Neural cell (in vitro differentiated cells): ENCODE data around the gene GPRC5B. TPM values are rescaled to one million over a fixed set of nuclear protein-coding genes. Genes with fewer than 3 reads are reported as not detected.

Experiments used
- H2AFZ ChIP-seq: fragments of 200-600, 300-800 bp; sonication (generic), shearing (Covaris generic); 2 replicates; pipeline ENCODE4 v1.6.0; 2014; ENCODE audit warnings: low read depth, mild to moderate bottlenecking, antibody characterized with exemption, low read length, moderate library complexity
- H3F3A ChIP-seq: fragments of 200-600 bp; shearing (Covaris generic); 2 replicates; pipeline ENCODE4 v1.6.1; 2016; ENCODE audit warnings: mild to moderate bottlenecking, moderate library complexity, mixed read lengths, antibody characterized with exemption, low read length; ENCODE audit not compliant: insufficient read depth, poor library complexity, severe bottlenecking
- H3K27ac ChIP-seq: fragments of 200-600, 300-800 bp; sonication (generic), shearing (Covaris generic); 2 replicates; pipeline ENCODE4 v1.5.1; 2014; ENCODE audit warnings: mild to moderate bottlenecking, low read length, moderate library complexity
- H3K27me3 ChIP-seq: fragments of 300-800, 200-600 bp; sonication (generic), shearing (Covaris generic); 2 replicates; pipeline ENCODE4 v1.6.0; 2014; ENCODE audit warnings: mild to moderate bottlenecking, low read depth, low read length, moderate library complexity; ENCODE audit not compliant: insufficient read depth
- H3K36me3 ChIP-seq: fragments of 300-800, 200-600 bp; sonication (generic), shearing (Covaris generic); 2 replicates; pipeline ENCODE4 v1.5.1; 2014; ENCODE audit warnings: mild to moderate bottlenecking, antibody characterized with exemption, low read length, moderate library complexity; ENCODE audit not compliant: insufficient read depth
- H3K4me2 ChIP-seq: fragments of 300-800, 200-600 bp; sonication (generic), shearing (Covaris generic); 2 replicates; pipeline ENCODE4 v1.6.0; 2014; ENCODE audit warnings: mild to moderate bottlenecking, low read length
- H3K4me3 ChIP-seq: fragments of 300-800, 200-600 bp; sonication (generic), shearing (Covaris generic); 2 replicates; pipeline ENCODE4 v1.5.1; 2014; ENCODE audit warnings: mild to moderate bottlenecking, low read length, moderate library complexity
- H3K79me2 ChIP-seq: fragments of 200-600 bp; shearing (Covaris generic); replicated peaks from 2 replicates; pipeline ENCODE4 v1.6.0; 2014; ENCODE audit warnings: mild to moderate bottlenecking, low read length, moderate library complexity; ENCODE audit not compliant: insufficient read depth
- H3K9ac ChIP-seq: fragments of 300-800, 200-600 bp; sonication (generic), shearing (Covaris generic); 2 replicates; pipeline ENCODE4 v1.6.1; 2016; ENCODE audit warnings: mild to moderate bottlenecking, low read length, mixed read lengths
- H3K9me2 ChIP-seq: fragments of 200-600 bp; shearing (Covaris generic); 2 replicates; pipeline ENCODE4 v1.6.1; 2016; ENCODE audit warnings: mild to moderate bottlenecking, low read length, mixed read lengths; ENCODE audit not compliant: insufficient read depth
- H3K9me3 ChIP-seq: fragments of 200-600, 300-800 bp; sonication (generic), shearing (Covaris generic); 2 replicates; pipeline ENCODE4 v1.6.1; 2016; ENCODE audit warnings: mild to moderate bottlenecking, mixed run types, low read length, moderate library complexity, mixed read lengths
- H4K20me1 ChIP-seq: fragments of 200-600 bp; shearing (Covaris generic); 2 replicates; pipeline ENCODE4 v1.6.1; 2016; ENCODE audit warnings: mild to moderate bottlenecking, mixed run types; ENCODE audit not compliant: insufficient read depth
- EP300 ChIP-seq: fragments of 450-650 bp; conservative IDR thresholded peaks from 2 replicates; pipeline ENCODE4 v1.6.1; 2014; ENCODE audit warnings: antibody characterized with exemption, mild to moderate bottlenecking, moderate library complexity; ENCODE audit not compliant: poor library complexity, severe bottlenecking
- EZH2 ChIP-seq: fragments of 200-600, 300-800 bp; shearing (Covaris generic), sonication (generic); IDR thresholded peaks from 2 replicates; pipeline ENCODE4 v1.6.1; 2014; ENCODE audit warnings: antibody characterized with exemption, low read length, borderline replicate concordance, mild to moderate bottlenecking; ENCODE audit not compliant: insufficient read depth, poor library complexity, severe bottlenecking
- MXI1 ChIP-seq: fragments of 450-650 bp; conservative IDR thresholded peaks from 2 replicates; pipeline ENCODE4 v1.6.1; 2014; ENCODE audit warnings: antibody characterized with exemption, mild to moderate bottlenecking; ENCODE audit not compliant: poor library complexity, severe bottlenecking
- POLR2AphosphoS5 ChIP-seq: IDR thresholded peaks from 2 replicates; pipeline ENCODE4 v1.6.1; 2012
- RAD21 ChIP-seq: fragments of 450-650 bp; conservative IDR thresholded peaks from 2 replicates; pipeline ENCODE4 v1.6.1; 2014; ENCODE audit warnings: antibody characterized with exemption, mild to moderate bottlenecking, moderate library complexity
- REST ChIP-seq: IDR thresholded peaks from 2 replicates; pipeline ENCODE4 v1.6.1; 2012; ENCODE audit warnings: borderline replicate concordance
- SMC3 ChIP-seq: fragments of 450-650 bp; conservative IDR thresholded peaks from 2 replicates; pipeline ENCODE4 v1.6.1; 2014; ENCODE audit warnings: antibody characterized with exemption, mild to moderate bottlenecking, moderate library complexity; ENCODE audit not compliant: poor library complexity
- TAF1 ChIP-seq: IDR thresholded peaks from 2 replicates; pipeline ENCODE4 v1.6.1; 2012; ENCODE audit warnings: low read depth
- polyA plus RNA-seq: library from polyadenylated mRNA; depleted of rRNA; stranded (reverse); fragments of >200 nt; gene quantifications from 2 replicates; pipeline ENCODE4 v1.2.3, GENCODE V29; 2014
- TF ChIP-seq, protein P1 (sequence below): fragments of 450-650 bp; IDR thresholded peaks from 2 replicates; pipeline ENCODE4 v1.5.1; 2014; ENCODE audit warnings: antibody characterized with exemption, mild to moderate bottlenecking, moderate library complexity; ENCODE audit not compliant: poor library complexity, severe bottlenecking

The GPRC5B gene
- polyA plus RNA-seq, 1 donor from 2014 or later, result 25.4 TPM

DNA sequence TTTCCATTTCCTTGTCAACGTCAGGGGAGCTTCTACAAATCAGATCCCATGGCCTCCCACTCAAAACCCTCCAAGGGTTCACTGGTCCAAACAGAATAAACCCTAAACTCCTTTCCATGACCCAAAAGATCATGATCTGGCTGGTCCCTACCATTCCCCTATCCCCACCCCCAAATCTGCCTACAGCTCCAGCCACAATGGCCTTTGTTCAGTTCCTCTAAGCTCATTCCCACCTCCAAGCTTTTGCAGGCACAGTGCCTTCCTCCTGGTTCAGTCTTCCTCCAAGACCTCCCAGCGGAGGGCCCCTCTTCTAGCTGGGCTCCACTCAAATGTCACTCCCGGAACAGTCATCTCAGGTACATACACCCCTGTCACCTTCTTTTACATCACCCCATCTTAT lies 2.0 kb downstream of the GPRC5B start:
- H3F3A ChIP-seq, result no peaks in the 10 kb centered on the region
- H3K4me3 ChIP-seq, result peak overlapping the region; percentile 96
- peak overlapping the region; percentile 37 for H2AFZ ChIP-seq
- peak overlapping the region; percentile 67 for H3K27ac ChIP-seq
- peak overlapping the region; percentile 66 for H3K4me2 ChIP-seq
- H3K9me3 ChIP-seq, result no peaks in the 10 kb centered on the region
- no peaks in the 10 kb centered on the region for H4K20me1 ChIP-seq
- H3K9ac ChIP-seq, result peak overlapping the region; percentile 79
- H3K36me3 ChIP-seq, result no peaks in the 10 kb centered on the region
- H3K9me2 ChIP-seq, result no peaks in the 10 kb centered on the region
- peaks cover 44% of the 10 kb centered on the region for H3K79me2 ChIP-seq
- TF ChIP-seq SMC3 (no peak), POLR2AphosphoS5 (peak; percentile 20)
- no peaks in the 10 kb centered on the region for H3K27me3 ChIP-seq

GRCh38 chr16:19882186-19882585 lies 2.5 kb downstream of the GPRC5B start:
- peaks cover 49% of the 10 kb centered on the region for H3K79me2 ChIP-seq
- TF ChIP-seq RAD21 (peak; percentile 10), TAF1 (no peak), REST (no peak)
- TF ChIP-seq, protein P1, sequence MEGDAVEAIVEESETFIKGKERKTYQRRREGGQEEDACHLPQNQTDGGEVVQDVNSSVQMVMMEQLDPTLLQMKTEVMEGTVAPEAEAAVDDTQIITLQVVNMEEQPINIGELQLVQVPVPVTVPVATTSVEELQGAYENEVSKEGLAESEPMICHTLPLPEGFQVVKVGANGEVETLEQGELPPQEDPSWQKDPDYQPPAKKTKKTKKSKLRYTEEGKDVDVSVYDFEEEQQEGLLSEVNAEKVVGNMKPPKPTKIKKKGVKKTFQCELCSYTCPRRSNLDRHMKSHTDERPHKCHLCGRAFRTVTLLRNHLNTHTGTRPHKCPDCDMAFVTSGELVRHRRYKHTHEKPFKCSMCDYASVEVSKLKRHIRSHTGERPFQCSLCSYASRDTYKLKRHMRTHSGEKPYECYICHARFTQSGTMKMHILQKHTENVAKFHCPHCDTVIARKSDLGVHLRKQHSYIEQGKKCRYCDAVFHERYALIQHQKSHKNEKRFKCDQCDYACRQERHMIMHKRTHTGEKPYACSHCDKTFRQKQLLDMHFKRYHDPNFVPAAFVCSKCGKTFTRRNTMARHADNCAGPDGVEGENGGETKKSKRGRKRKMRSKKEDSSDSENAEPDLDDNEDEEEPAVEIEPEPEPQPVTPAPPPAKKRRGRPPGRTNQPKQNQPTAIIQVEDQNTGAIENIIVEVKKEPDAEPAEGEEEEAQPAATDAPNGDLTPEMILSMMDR, result no peak
- peak overlapping the region; percentile 96 for H3K4me3 ChIP-seq
- peak overlapping the region; percentile 66 for H3K4me2 ChIP-seq
- H3K27ac ChIP-seq, result peak overlapping the region; percentile 67
- H3K27me3 ChIP-seq, result no peaks in the 10 kb centered on the region
- no peaks in the 10 kb centered on the region for H3K36me3 ChIP-seq
- H3K9me3 ChIP-seq, result no peaks in the 10 kb centered on the region
- peak overlapping the region; percentile 2 for H2AFZ ChIP-seq
- no peaks in the 10 kb centered on the region for H3F3A ChIP-seq
- no peaks in the 10 kb centered on the region for H4K20me1 ChIP-seq
- peak overlapping the region; percentile 79 for H3K9ac ChIP-seq
- no peaks in the 10 kb centered on the region for H3K9me2 ChIP-seq

- no peaks in the 10 kb centered on the region for H3F3A ChIP-seq
- no peaks in the 10 kb centered on the region for H4K20me1 ChIP-seq
- peak overlapping the region; percentile 67 for H3K27ac ChIP-seq
- H3K4me3 ChIP-seq, result peak overlapping the region; percentile 96
- peak overlapping the region; percentile 66 for H3K4me2 ChIP-seq
- no peaks in the 10 kb centered on the region for H3K36me3 ChIP-seq
- H3K79me2 ChIP-seq, result peaks cover 52% of the 10 kb centered on the region
- H3K9ac ChIP-seq, result peak overlapping the region; percentile 79
- TF ChIP-seq EP300, result no peak
- TF ChIP-seq, protein P1, result no peak
- TF ChIP-seq POLR2AphosphoS5, result no peak
- no peak for TF ChIP-seq TAF1
- no peak for TF ChIP-seq REST
- no peak for TF ChIP-seq SMC3
- TF ChIP-seq EZH2, result no peak
- no peak for TF ChIP-seq RAD21
- TF ChIP-seq MXI1, result no peak
- no peaks in the 10 kb centered on the region for H3K9me3 ChIP-seq
- H3K9me2 ChIP-seq, result no peaks in the 10 kb centered on the region
- H3K27me3 ChIP-seq, result no peaks in the 10 kb centered on the region
- no peak overlapping the region for H2AFZ ChIP-seq
Observed at GRCh38 chr16:19881783-19882182, 2.9 kb downstream of the GPRC5B start.
